ENCODE measurements around the gene EPO. TPM values are rescaled to one million over a fixed set of nuclear protein-coding genes. Genes with fewer than 3 reads are reported as not detected.
"Not testable (repeated sequence)": the region's sequence is repeated elsewhere in the genome, so short reads cannot be mapped to it uniquely, and the experiment has no call there.

The EPO gene
- total RNA-seq, 1 donor from 2014 or later: 0.40 TPM

- intact Hi-C loops (cut with micrococcal nuclease): no loop called here
- H3K4me1 Mint-ChIP-seq: peaks cover 8% of the 10 kb centered on the region
- H3K4me3 Mint-ChIP-seq: no peak overlapping the region
- DNase-seq: no peak
- no peak overlapping the region for H3K27ac Mint-ChIP-seq
- H3K27me3 Mint-ChIP-seq: no peaks in the 10 kb centered on the region
- H3K9me3 Mint-ChIP-seq: no peaks in the 10 kb centered on the region
- H3K36me3 Mint-ChIP-seq (ENCODE audit: low read depth): peaks cover 22% of the 10 kb centered on the region
These were observed 33.0 kb upstream of the EPO start for GRCh38 chr7:100687261-100687660.

- Mint-ChIP-seq H3K36me3 (ENCODE audit: low read depth) (peaks cover 21% of the 10 kb centered on the region), H3K27me3 (no peaks in the 10 kb centered on the region), H3K4me1 (peaks cover 14% of the 10 kb centered on the region), H3K9me3 (no peaks in the 10 kb centered on the region), H3K4me3 (no peak overlapping the region), H3K27ac (no peak overlapping the region)
- intact Hi-C loops (cut with micrococcal nuclease): no loop called here
- DNase-seq: no peak
These were observed 32.4 kb upstream of the EPO start for GRCh38 chr7:100687751-100688300.

GRCh38 chr7:100688326-100688860, 31.9 kb upstream of the EPO start:
- Mint-ChIP-seq H3K27me3 (no peaks in the 10 kb centered on the region), H3K36me3 (ENCODE audit: low read depth) (peaks cover 24% of the 10 kb centered on the region), H3K4me1 (peaks cover 19% of the 10 kb centered on the region), H3K27ac (no peak overlapping the region), H3K4me3 (no peak overlapping the region), H3K9me3 (no peaks in the 10 kb centered on the region)
- intact Hi-C loops (cut with micrococcal nuclease): no loop called here
- DNase-seq: no peak

GRCh38 chr7:100689230-100690135, 30.8 kb upstream of the EPO start:
- no peak overlapping the region for H3K27ac Mint-ChIP-seq
- H3K4me3 Mint-ChIP-seq: no peak overlapping the region
- DNase-seq: no peak
- peaks cover 19% of the 10 kb centered on the region for H3K4me1 Mint-ChIP-seq
- no peaks in the 10 kb centered on the region for H3K27me3 Mint-ChIP-seq
- H3K9me3 Mint-ChIP-seq: no peaks in the 10 kb centered on the region
- intact Hi-C loops (cut with micrococcal nuclease): loop anchor here (1.0 to 5.0 kb wide), 3 partner anchors 102 to 212 kb away; partner anchors contain the start of genes FBXO24, LRCH4 and TSC22D4
- peaks cover 24% of the 10 kb centered on the region for H3K36me3 Mint-ChIP-seq (ENCODE audit: low read depth)

GRCh38 chr7:100691676-100692577, 28.3 kb upstream of the EPO start:
- intact Hi-C loops (cut with micrococcal nuclease): loop anchor here (1.0 to 5.0 kb wide), 5 partner anchors 13 to 215 kb away; partner anchors contain the start of genes FBXO24, LRCH4 and TSC22D4
- Mint-ChIP-seq H3K4me1 (peaks cover 28% of the 10 kb centered on the region), H3K27me3 (peaks cover 9% of the 10 kb centered on the region), H3K27ac (peak overlapping the region; percentile 57), H3K36me3 (ENCODE audit: low read depth) (peaks cover 17% of the 10 kb centered on the region), H3K9me3 (no peaks in the 10 kb centered on the region), H3K4me3 (peak overlapping the region; percentile 95)
- peak; percentile 95 for DNase-seq

- H3K27me3 Mint-ChIP-seq: peaks cover 13% of the 10 kb centered on the region
- no peaks in the 10 kb centered on the region for H3K9me3 Mint-ChIP-seq
- intact Hi-C loops (cut with micrococcal nuclease): loop anchor here (5.0 kb wide), 2 partner anchors 105 to 215 kb away; partner anchors contain the start of genes FBXO24, LRCH4 and TSC22D4
- H3K36me3 Mint-ChIP-seq (ENCODE audit: low read depth): peaks cover 16% of the 10 kb centered on the region
- H3K27ac Mint-ChIP-seq: peak overlapping the region; percentile 96
- no peak for DNase-seq
- peak overlapping the region; percentile 95 for H3K4me3 Mint-ChIP-seq
- peaks cover 28% of the 10 kb centered on the region for H3K4me1 Mint-ChIP-seq
These were observed 27.7 kb upstream of the EPO start for GRCh38 chr7:100692578-100692961.

GRCh38 chr7:100693312-100694097, 26.8 kb upstream of the EPO start:
- Mint-ChIP-seq H3K27me3 (peaks cover 13% of the 10 kb centered on the region), H3K4me1 (peaks cover 28% of the 10 kb centered on the region), H3K9me3 (no peaks in the 10 kb centered on the region), H3K27ac (peak overlapping the region; percentile 96), H3K4me3 (peak overlapping the region; percentile 95), H3K36me3 (ENCODE audit: low read depth) (peaks cover 10% of the 10 kb centered on the region)
- intact Hi-C loops (cut with micrococcal nuclease): loop anchor here (1.0 to 5.0 kb wide), 3 partner anchors 81 to 216 kb away; partner anchors contain the start of genes FBXO24, LRCH4, MOSPD3 and TSC22D4
- DNase-seq: peak; percentile 69

GRCh38 chr7:100694098-100694745, 26.0 kb upstream of the EPO start, which contains the start of gene GIGYF1:
GIGYF1 (minus strand) TSS chr7:100694250; CDS start chr7:100688238, 6,012 bp downstream.
- Mint-ChIP-seq H3K36me3 (ENCODE audit: low read depth) (peaks cover 10% of the 10 kb centered on the region), H3K4me1 (peaks cover 28% of the 10 kb centered on the region), H3K9me3 (no peaks in the 10 kb centered on the region), H3K4me3 (peak within 1 kb of the TSS; percentile 95), H3K27me3 (peaks cover 14% of the 10 kb centered on the region), H3K27ac (peak within 1 kb of the TSS; percentile 96)
- DNase-seq: peak; percentile 91
- intact Hi-C loops (cut with micrococcal nuclease): loop anchor here (1.0 to 5.0 kb wide), 3 partner anchors 82 to 217 kb away; partner anchors contain the start of genes FBXO24, LRCH4, MOSPD3 and TSC22D4

GRCh38 chr7:100696123-100696521, 24.1 kb upstream of the EPO start:
- peaks cover 28% of the 10 kb centered on the region for H3K4me1 Mint-ChIP-seq
- H3K9me3 Mint-ChIP-seq: no peaks in the 10 kb centered on the region
- H3K27ac Mint-ChIP-seq: no peak overlapping the region
- intact Hi-C loops (cut with micrococcal nuclease): no loop called here
- peaks cover 10% of the 10 kb centered on the region for H3K36me3 Mint-ChIP-seq (ENCODE audit: low read depth)
- H3K27me3 Mint-ChIP-seq: peaks cover 20% of the 10 kb centered on the region
- no peak for DNase-seq
- H3K4me3 Mint-ChIP-seq: no peak overlapping the region

- Mint-ChIP-seq H3K4me1 (peaks cover 9% of the 10 kb centered on the region), H3K36me3 (ENCODE audit: low read depth) (no peaks in the 10 kb centered on the region), H3K27ac (no peak overlapping the region), H3K9me3 (no peaks in the 10 kb centered on the region), H3K27me3 (peaks cover 26% of the 10 kb centered on the region), H3K4me3 (no peak overlapping the region)
- DNase-seq: no peak
- intact Hi-C loops (cut with micrococcal nuclease): no loop called here
These were observed 21.2 kb upstream of the EPO start for GRCh38 chr7:100699018-100699417.

- H3K4me1 Mint-ChIP-seq; H3K27ac Mint-ChIP-seq; H3K4me3 Mint-ChIP-seq; DNase-seq; intact Hi-C loops (cut with micrococcal nuclease); H3K9me3 Mint-ChIP-seq; H3K36me3 Mint-ChIP-seq (ENCODE audit: low read depth): not testable (repeated sequence)
- peaks cover 18% of the 10 kb centered on the region for H3K27me3 Mint-ChIP-seq
These were observed 19.2 kb upstream of the EPO start for GRCh38 chr7:100701089-100701488.

- Mint-ChIP-seq H3K4me1 (peaks cover 13% of the 10 kb centered on the region), H3K27me3 (peaks cover 7% of the 10 kb centered on the region), H3K36me3 (ENCODE audit: low read depth) (peaks cover 21% of the 10 kb centered on the region), H3K27ac (peak overlapping the region; percentile 98), H3K9me3 (no peaks in the 10 kb centered on the region), H3K4me3 (peak overlapping the region; percentile 99)
- intact Hi-C loops (cut with micrococcal nuclease): loop anchor here (1.0 to 5.0 kb wide), 5 partner anchors 8 to 147 kb away; partner anchors contain the start of genes MOSPD3 and SLC12A9
- DNase-seq: peak; percentile 95
These were observed 14.9 kb upstream of the EPO start for GRCh38 chr7:100705320-100705752.

Measured in activated CD4-positive, alpha-beta T cell treated with anti-CD3 and anti-CD28 coated beads, Interleukin-2, amount 10 ng/mL, durations not matched to agents 24 days and 14 days (primary cell).